GM21529 (cell line): ENCODE measurements around the gene ATXN3.
"Not testable (repeated sequence)": the region's sequence is repeated elsewhere in the genome, so short reads cannot be mapped to it uniquely, and the experiment has no call there.

Experiments used
- ATAC-seq: cut with Tn5 transposase; IDR thresholded peaks from one replicate; pipeline ENCODE4 v1.9.1; 2021; ENCODE audit not compliant: unreplicated experiment

ATXN3 gene

GRCh38 chr14:92074555-92074954, 31.8 kb downstream of the ATXN3 start:
- ATAC-seq = no peak

GRCh38 chr14:92058006-92058917, 48.1 kb downstream of the ATXN3 start:
- no peak for ATAC-seq

DNA sequence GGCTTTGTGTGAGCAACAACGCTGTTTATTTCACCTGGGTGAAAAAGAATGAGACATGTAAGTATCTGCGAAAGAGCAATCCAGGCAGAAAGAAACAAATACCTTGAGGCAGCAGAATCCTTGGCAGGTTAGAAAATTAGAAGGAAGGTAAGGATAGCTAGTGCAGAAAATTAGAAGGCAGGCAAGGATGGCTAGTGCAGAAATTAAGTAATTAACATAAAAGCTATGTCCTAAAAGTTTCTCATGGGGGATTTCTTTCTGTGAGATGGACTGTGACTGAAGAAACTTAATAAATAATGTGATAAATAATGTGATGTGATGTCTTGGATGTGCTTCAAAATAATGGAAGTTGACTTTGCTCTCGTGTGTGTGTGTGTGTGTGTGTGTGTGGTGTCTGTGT, 56.6 kb downstream of the ATXN3 start:
- ATAC-seq = no peak

DNA sequence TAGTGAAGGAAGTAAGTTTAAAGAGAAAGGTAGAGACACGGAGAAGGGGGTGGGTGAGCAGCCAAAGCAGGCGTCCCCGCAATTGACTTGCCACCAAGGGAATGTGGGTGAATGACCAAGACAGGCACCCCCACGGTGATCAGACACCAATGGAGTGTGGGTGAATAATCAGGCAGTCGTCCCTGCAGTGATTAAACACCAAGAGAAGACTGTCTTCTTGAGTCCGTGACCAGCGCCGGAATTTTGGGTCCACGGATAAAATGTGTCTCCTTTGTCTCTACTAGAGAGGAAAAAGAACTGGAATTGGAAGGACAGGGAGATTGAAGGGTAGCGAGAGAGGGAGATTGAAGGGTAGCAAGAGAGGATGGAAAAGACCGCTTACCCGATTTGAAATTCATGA, 57.2 kb downstream of the ATXN3 start:
- not testable (repeated sequence) for ATAC-seq

DNA sequence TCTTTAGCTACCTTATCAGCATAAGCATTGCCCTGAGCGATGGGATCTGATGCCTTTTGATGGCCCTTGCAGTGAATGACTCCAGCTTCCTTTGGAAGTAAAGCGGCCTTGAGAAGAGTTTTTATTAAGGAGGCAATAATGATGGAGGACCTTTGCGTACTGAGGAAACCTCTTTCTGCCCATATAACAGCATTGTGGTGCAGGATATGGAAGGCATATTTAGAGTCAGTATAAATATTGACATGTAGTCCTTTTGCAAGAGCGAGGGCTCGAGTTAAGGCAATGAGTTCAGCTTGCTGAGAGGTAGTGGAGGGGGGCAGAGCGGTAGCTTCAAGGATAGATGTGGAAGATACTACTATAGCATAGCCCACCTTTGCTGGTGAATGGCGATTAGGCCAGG, 60.5 kb downstream of the ATXN3 start:
- ATAC-seq = not testable (repeated sequence)

- ATAC-seq = not testable (repeated sequence)
Observed at GRCh38 chr14:92041766-92042165, 64.6 kb downstream of the ATXN3 start.

DNA sequence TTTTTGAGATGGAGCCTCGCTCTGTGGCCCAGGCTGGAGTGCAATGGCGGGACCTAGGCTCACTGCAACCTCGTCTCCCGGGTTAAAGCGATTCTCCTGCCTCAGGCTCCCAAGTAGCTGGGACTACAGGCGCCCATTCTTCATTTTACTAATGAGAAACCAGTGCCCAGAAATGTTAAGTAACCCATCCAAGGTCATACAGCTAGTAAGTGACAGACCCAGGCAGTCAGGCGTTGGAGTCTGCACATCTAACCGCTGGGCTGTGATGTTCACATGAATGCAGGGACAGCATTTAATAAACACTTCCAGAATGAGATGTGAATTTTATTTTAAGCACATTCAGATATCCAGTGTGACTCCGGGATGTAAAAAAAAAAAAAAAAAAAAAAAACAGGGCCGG, 65.2 kb downstream of the ATXN3 start:
- no peak for ATAC-seq

DNA sequence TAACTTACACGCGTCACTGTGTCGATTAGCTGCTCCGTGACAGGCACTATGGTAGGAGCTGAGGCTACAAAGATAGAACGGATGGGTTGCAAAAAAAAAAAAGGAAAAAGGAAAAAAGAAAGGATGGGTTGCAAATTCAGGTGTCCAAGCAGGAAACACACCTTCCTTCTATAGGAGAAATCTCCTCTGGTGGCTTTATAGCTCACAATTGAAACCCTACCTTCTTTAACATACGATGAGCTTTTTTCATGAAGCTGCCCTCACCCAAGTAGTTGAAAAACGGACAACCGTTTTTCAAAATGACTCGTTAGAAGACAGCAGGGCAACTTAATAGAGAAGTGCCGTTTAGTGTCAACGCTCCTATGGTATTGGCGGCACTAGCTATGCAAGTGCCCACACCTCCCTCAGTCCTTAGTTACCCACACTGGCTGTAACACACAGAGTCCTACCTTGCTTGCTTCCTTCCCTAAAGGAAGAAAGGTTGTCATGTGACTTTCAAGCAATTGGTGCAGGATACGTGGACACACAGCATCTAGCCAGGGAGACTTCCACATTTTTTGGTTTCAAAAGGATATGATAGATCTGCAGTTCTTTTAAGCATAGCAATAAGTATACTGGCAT, 65.8 kb downstream of the ATXN3 start:
- ATAC-seq = peak; percentile 25

DNA sequence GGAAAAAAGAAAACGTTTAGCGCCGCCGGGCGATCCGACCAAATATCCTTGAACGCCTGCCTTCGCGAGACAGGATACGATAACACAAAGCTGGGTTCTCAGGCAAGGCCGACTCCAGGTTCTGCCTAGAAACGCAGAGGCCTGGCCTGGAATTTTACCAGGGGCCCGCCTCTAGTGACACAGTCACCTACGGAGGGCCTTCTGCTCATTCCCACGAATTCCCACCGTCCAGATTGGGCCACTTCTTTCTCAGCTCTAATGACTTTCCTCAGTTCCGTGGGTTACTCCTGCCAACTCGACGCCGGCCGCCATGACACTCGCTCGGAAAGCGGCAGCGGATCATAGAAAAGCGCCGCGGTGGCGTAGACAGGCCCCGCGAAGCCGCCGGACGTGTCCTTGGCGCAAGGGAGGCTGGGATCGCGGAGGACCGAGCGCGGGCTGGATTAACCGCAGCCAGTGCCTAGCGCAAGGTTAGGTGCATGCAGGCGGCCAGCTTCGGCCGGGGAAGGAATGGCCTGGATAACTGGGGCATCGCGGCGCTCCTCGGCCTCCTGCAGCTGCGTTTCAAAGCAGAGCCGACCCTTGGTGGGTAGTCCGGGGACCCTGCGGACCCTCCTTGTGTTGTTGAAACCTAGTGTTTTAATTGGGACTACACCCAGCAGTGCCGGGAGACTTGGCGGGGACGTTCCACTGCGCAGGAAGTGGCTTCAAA, 66.5 kb downstream of the ATXN3 start, which contains the start of gene TRIP11:
Gene TRIP11 (minus strand): TSS at position 341 of the 712 bp plus-strand sequence. CDS start 374 bp downstream, outside the sequence.
- ATAC-seq = peak; percentile 93

GRCh38 chr14:92039063-92039718, 67.2 kb downstream of the ATXN3 start:
- peak; percentile 20 for ATAC-seq

DNA sequence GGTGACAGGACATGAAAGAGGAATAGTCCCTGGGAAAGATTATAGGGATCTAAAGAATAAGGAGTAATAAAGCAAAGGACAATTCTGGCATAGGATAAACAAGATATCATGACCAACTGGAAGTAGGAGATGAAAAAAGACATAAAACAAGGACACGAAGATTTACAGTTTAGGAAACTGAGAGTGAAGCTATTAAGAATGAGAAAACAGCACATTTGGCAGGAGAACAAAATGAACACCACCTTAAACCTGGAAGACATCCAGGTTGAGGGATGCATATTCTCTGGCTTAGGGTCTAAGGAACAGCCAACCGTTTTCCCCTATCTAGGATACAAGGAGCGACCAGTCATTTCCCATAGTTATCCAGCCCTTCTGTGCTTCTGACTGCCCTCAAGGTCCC, 68.4 kb downstream of the ATXN3 start:
- ATAC-seq = no peak

GRCh38 chr14:92035890-92036289, 70.5 kb downstream of the ATXN3 start:
- ATAC-seq = no peak

DNA sequence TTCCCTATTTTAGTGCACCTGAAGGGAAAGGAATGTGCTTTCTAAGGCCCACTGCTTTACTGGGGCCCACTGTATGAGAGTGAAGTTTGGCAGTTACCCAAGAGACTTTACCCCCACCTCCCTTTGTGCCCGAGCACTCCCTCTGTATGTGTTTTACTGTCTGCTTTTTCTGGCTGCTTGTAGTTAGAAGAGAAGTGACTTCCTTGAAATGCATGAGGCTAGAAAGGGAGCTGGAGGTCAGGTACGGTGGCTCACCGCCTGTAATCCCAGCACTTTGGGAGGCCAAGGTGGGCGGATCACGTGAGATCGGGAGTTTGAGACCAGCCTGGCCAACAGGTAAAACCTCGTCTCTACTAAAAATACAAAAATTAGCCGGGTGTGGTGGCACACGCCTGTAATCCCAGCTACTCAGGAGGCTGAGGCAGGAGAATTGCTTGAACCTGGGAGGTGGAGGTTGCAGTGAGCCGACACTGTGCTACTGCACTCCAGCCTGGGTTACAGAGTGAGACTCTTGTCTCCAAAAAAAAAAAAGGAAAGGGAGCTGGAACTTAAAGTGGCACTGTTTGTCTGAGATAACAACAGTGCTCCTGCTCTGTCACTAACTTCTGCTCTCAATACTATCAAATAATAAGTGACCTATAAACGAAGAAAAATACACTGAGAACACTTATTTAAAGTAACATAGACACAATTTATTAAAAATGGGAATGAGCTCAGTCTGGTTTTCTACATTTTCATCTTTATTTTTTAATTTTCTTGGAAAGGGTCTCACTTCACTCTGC, 72.3 kb downstream of the ATXN3 start:
- no peak for ATAC-seq

DNA sequence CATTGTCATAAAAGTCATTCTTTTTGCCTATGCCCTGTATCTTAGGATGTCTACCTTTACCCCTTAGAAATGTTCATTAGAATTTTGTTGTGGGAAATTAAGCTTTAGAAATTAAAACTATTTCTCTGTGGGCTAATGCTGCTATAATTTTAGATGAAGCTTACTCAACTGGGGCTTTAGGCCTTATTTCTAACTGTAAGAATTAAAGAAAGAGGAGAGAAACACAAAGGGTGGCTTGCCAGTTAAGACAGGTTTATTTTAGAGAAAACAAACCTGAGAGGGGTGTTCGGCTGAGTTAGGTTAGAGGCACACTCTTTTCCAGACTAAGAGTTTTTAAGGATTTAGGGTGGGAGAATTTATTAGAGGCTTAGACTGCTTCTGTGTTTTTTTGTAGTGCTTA, 72.9 kb downstream of the ATXN3 start:
- ATAC-seq = no peak

DNA sequence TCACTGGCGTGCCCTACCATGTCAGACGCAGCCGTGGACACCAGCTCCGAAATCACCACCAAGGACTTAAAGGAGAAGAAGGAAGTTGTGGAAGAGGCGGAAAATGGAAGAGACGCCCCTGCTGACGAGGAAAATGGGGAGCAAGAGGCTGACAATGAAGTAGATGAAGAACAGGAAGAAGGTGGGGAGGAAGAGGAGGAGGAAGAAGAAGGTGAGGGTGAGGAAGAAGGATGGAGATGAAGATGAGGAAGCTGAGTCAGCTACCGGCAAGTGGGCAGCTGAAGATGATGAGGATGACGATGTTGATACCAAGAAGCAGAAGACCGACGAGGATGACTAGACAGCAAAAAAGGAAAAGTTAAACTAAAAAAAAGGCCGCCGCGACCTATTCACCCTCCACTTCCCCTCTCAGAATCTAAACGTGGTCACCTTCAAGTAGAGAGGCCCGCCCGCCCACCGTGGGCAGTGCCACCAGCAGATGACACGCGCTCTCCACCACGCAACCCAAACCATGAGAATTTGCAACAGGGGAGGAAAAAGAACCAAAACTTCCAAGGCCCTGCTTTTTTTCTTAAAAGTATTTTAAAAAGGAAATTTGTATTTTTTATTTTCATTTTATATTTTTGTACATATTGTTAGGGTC, 79.7 kb downstream of the ATXN3 start:
- no peak for ATAC-seq

GRCh38 chr14:92022036-92022435, 84.3 kb downstream of the ATXN3 start:
- no peak for ATAC-seq

GRCh38 chr14:92021523-92021922, 84.9 kb downstream of the ATXN3 start:
- ATAC-seq = no peak

DNA sequence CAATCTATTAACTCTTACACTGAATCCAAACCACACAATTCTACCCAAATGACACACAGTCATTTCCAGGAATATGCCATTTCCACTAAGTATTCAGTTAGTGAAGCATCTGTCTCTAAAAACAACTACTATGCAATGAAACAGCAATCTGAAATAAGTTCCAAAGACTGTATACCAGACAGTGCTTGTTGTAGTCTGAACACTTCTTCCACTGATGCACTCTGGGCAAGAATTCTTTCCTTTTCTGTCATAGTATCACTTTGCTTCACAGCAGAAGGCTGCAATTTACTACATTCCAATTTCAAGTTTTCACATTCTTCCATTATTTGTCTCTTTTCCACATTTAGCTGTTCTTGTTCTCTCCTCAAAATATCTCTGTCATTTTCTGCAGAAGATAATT, 92.3 kb downstream of the ATXN3 start:
- no peak for ATAC-seq

DNA sequence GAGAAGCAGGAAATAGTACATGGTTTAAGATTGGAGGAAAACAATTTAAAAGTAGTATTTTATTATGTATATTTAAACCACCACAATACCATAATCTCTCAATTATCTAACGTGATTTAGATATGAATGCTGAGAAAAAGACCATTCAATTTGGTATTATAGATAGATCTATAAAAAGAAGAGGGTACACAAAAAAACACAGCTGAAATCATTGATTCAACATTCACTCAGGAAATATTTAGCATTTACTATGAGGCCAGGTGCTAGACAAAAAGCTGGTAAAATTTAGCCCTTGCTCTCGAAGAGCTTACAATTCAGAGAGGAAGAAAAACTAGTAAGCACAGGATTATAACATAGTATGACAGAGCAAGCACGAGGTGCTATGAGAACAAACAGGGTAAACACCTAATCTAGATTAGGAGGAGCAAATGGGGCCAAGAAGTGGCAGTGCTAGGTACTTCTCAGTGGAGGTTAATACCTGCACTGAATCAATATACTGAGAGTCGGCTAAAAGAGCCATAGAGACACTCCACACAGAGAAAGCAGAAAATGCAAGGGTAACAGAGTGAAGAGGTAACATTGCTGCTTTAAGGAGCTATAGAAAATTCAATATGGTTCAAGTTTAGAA, 94.1 kb downstream of the ATXN3 start:
- no peak for ATAC-seq
